SK-N-SH treated with all-trans-retinoic acid at 6 μM for 48 hours (cell line): ENCODE data around the gene CACNA1G.

ENCODE experiments used
- ATAC-seq: fragments of 200-7000 bp; cut with Tn5 transposase; 3 replicates; pipeline ENCODE4 v1.9.1; 2020; ENCODE audit warnings: mild to moderate bottlenecking, moderate library complexity
- BACH2 ChIP-seq: fragments of 250-450 bp; sonication (Bioruptor Pico); IDR thresholded peaks from 2 replicates; pipeline ENCODE4 v1.9.0; 2021; ENCODE audit warnings: mild to moderate bottlenecking, borderline replicate concordance
- CSDC2 ChIP-seq: fragments of 250-450 bp; sonication (Bioruptor Pico); IDR thresholded peaks from 2 replicates; pipeline ENCODE4 v1.5.0; 2020; ENCODE audit warnings: mild to moderate bottlenecking, moderate library complexity
- ESRRG ChIP-seq: fragments of 250-450 bp; sonication (Bioruptor Pico); IDR thresholded peaks from 2 replicates; pipeline ENCODE4 v1.6.1; 2021; ENCODE audit warnings: mild to moderate bottlenecking
- ISL1 ChIP-seq: fragments of 250-450 bp; sonication (Bioruptor Pico); IDR thresholded peaks from 2 replicates; pipeline ENCODE4 v2.1.2; 2022; ENCODE audit warnings: mild to moderate bottlenecking, moderate library complexity
- OSR1 ChIP-seq: fragments of 250-450 bp; sonication (Bioruptor Pico); IDR thresholded peaks from 2 replicates; pipeline ENCODE4 v1.8.0; 2022; ENCODE audit warnings: moderate library complexity, mild to moderate bottlenecking, inconsistent platforms
- RARB ChIP-seq: fragments of 250-450 bp; sonication (Bioruptor Pico); IDR thresholded peaks from 2 replicates; pipeline ENCODE4 v1.8.0; 2021; ENCODE audit warnings: mild to moderate bottlenecking, moderate library complexity
- SNAI2 ChIP-seq: fragments of 250-450 bp; sonication (Bioruptor Pico); IDR thresholded peaks from 2 replicates; pipeline ENCODE4 v1.5.0; 2020; ENCODE audit warnings: mild to moderate bottlenecking, moderate library complexity
- TCF4 ChIP-seq: fragments of 250-450 bp; sonication (Bioruptor Pico); IDR thresholded peaks from 2 replicates; pipeline ENCODE4 v1.8.0; 2021; ENCODE audit warnings: mild to moderate bottlenecking, moderate library complexity, borderline replicate concordance
- ZC3H10 ChIP-seq: fragments of 250-450 bp; sonication (Bioruptor Pico); IDR thresholded peaks from 2 replicates; pipeline ENCODE4 v1.5.1; 2021; ENCODE audit warnings: mild to moderate bottlenecking, moderate library complexity
- ZFP3 ChIP-seq: fragments of 250-450 bp; sonication (Bioruptor Pico); IDR thresholded peaks from 2 replicates; pipeline ENCODE4 v1.5.0; 2020; ENCODE audit warnings: mild to moderate bottlenecking, moderate library complexity
- ZNF565 ChIP-seq: fragments of 450-650 bp; formaldehyde crosslinking; conservative IDR thresholded peaks from 2 replicates; pipeline ENCODE4 v1.5.0; 2020; ENCODE audit warnings: low read depth, mild to moderate bottlenecking, moderate library complexity
- ZNF8 ChIP-seq: fragments of 450-650 bp; formaldehyde crosslinking; IDR thresholded peaks from 2 replicates; pipeline ENCODE4 v1.5.0; 2020; ENCODE audit warnings: mild to moderate bottlenecking, moderate library complexity
- TF ChIP-seq, protein P1 (sequence below): fragments of 250-450 bp; sonication (Bioruptor Pico); IDR thresholded peaks from 2 replicates; pipeline ENCODE4 v1.5.1; 2020; ENCODE audit warnings: low read depth, mild to moderate bottlenecking, moderate library complexity
- TF ChIP-seq, protein P2 (sequence below): fragments of 250-450 bp; sonication (Bioruptor Pico); IDR thresholded peaks from 2 replicates; pipeline ENCODE4 v1.5.1; 2021; ENCODE audit warnings: mild to moderate bottlenecking, moderate library complexity
- TF ChIP-seq, protein P3 (sequence below): fragments of 250-450 bp; sonication (Bioruptor Pico); IDR thresholded peaks from 2 replicates; pipeline ENCODE4 v1.8.0; 2020; ENCODE audit warnings: mild to moderate bottlenecking, moderate library complexity, borderline replicate concordance
- TF ChIP-seq, protein P4 (sequence below): fragments of 250-450 bp; sonication (Bioruptor Pico); IDR thresholded peaks from 2 replicates; pipeline ENCODE4 v1.8.0; 2021; ENCODE audit warnings: low read depth, mild to moderate bottlenecking, moderate library complexity, borderline replicate concordance

CACNA1G gene

DNA sequence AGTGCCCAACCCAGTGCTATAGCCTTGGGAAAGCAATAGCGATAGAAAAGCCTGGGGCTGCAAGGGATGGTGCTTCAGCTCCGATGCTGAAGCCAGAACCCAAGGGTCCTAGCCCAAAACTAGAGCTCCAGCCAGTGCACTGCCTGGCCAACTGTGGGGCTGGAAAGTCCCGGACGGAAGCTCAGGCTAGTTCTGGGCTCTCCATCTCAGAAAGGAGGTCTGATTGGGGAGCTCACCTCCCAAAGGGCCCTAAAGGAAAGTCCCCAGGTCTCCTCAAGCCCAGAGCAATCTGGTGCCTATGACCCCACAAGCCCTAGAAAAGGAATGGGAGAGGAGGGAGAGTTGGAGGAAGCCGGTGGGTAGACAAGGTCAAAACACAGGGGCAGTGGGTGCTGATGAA lies 72.1 kb downstream of the CACNA1G start:
- TF ChIP-seq RARB (CRISPR knock-in tag) (no peak), ZNF565 (CRISPR knock-in tag) (no peak), BACH2 (no peak), ZC3H10 (CRISPR knock-in tag) (no peak)
- TF ChIP-seq, protein P1, sequence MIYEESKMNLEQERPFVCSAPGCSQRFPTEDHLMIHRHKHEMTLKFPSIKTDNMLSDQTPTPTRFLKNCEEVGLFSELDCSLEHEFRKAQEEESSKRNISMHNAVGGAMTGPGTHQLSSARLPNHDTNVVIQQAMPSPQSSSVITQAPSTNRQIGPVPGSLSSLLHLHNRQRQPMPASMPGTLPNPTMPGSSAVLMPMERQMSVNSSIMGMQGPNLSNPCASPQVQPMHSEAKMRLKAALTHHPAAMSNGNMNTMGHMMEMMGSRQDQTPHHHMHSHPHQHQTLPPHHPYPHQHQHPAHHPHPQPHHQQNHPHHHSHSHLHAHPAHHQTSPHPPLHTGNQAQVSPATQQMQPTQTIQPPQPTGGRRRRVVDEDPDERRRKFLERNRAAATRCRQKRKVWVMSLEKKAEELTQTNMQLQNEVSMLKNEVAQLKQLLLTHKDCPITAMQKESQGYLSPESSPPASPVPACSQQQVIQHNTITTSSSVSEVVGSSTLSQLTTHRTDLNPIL (CRISPR knock-in tag) = no peak

DNA sequence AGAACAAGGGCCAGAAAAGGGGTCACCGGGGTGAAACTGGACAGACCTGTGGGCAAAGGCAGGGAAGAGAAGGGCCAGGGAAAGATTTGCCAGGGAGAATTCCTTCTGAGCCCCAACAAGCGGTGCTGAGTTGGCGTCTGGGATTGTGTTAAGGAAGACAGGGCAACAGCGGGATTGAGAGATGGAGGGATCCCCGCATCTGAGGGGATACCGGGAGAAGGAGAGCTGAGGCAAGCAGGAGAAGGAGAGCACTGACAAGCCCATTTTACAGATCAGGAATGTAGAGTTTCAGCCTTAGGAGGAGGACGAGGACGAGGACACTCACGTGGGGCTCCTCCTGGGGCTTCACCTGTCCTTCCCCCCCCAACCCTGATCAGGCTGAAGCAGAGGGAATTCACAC lies 73.2 kb downstream of the CACNA1G start:
- ATAC-seq = no peak
- TF ChIP-seq TCF4 (no peak), SNAI2 (CRISPR knock-in tag) (no peak), ZFP3 (no peak)
- TF ChIP-seq, protein P1 (CRISPR knock-in tag) = no peak
- TF ChIP-seq, protein P2, sequence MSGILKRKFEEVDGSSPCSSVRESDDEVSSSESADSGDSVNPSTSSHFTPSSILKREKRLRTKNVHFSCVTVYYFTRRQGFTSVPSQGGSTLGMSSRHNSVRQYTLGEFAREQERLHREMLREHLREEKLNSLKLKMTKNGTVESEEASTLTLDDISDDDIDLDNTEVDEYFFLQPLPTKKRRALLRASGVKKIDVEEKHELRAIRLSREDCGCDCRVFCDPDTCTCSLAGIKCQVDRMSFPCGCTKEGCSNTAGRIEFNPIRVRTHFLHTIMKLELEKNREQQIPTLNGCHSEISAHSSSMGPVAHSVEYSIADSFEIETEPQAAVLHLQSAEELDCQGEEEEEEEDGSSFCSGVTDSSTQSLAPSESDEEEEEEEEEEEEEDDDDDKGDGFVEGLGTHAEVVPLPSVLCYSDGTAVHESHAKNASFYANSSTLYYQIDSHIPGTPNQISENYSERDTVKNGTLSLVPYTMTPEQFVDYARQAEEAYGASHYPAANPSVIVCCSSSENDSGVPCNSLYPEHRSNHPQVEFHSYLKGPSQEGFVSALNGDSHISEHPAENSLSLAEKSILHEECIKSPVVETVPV (CRISPR knock-in tag) = no peak

More for the DNA sequence above, 72.1 kb downstream of the CACNA1G start:
- no peak for ATAC-seq

DNA sequence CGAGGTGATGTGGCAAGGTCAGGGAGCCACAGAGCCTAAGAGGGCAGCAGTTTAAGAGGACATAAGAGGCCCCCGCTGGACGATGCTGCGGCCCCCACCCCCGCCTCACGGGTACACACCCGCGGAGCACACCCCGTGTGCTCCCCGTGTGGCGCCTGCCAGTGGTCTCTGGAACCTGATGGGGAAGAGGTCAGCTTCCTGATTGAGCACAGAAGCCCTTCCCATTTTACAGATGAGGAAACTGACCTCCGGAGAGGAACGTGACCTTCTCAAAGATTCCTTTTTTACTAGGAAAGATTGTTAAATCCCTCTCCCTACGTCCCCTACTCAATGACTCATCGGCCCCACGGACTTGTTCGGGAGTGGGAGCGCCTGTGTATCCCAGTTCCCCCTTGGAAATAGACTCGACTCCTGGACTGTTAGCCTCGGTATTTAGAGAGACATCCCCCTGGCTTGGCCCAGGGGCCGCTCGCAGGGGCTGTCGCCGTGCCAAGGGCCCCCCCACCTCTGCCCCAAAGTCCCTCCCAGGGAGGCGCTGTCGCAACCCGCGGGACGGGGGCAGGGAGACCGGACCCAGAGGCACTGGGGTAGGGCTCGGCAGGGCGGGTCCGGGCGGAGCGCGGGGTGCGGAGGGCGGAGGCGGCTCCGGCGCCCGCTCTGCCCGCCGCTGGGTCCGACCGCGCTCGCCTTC lies 73.9 kb downstream of the CACNA1G start, which contains the start of gene ABCC3:
Gene ABCC3, plus strand, starts transcription at position 658 of the 691 bp plus-strand sequence. CDS start 56 bp downstream, outside the sequence.
- TF ChIP-seq, protein P3, sequence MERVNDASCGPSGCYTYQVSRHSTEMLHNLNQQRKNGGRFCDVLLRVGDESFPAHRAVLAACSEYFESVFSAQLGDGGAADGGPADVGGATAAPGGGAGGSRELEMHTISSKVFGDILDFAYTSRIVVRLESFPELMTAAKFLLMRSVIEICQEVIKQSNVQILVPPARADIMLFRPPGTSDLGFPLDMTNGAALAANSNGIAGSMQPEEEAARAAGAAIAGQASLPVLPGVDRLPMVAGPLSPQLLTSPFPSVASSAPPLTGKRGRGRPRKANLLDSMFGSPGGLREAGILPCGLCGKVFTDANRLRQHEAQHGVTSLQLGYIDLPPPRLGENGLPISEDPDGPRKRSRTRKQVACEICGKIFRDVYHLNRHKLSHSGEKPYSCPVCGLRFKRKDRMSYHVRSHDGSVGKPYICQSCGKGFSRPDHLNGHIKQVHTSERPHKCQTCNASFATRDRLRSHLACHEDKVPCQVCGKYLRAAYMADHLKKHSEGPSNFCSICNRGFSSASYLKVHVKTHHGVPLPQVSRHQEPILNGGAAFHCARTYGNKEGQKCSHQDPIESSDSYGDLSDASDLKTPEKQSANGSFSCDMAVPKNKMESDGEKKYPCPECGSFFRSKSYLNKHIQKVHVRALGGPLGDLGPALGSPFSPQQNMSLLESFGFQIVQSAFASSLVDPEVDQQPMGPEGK (CRISPR knock-in tag) = peak; percentile 61; the same call in 1 of the 2 replicates
- no peak for TF ChIP-seq ISL1 (CRISPR knock-in tag)
- peak; percentile 30 for ATAC-seq

DNA sequence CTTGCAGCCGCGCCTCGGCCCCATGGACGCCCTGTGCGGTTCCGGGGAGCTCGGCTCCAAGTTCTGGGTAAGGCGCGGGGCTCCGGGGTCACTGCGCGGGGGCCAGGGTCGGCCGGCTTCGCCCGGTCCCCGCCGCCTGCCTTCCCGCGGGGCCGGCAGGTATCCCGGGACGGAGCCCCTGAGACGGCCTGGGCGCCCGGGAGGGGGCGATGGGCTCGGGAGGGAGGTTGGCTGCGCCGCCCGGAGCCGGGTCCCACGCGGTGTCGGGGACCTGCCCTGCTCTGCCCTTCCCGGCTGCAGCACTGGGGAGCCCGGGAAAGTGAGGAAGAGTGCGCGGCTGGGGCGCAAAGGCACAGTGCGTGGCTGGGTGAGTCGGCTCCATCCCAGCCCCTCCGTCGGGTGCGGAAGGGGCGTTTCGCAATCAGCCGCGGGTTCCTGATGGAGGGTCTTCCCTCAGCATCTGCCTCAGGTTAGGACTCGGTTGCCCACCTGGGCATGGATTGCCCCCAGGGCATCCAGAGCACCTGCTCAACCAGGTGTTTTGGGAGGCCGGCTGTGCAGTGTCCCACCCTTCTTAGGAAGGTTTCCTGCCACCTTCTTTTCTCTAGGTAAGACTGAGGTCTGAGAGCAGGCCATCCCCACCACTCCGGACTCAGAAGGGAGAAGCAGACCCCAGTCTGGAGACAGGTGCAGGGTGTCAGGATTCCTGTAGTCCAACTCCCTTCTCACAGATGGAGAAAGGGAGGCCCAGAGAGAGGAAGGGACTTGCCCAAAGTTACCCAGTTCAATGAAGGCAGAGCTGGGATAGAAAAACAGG lies 74.6 kb downstream of the CACNA1G start:
- ATAC-seq = peak; percentile 0
- TF ChIP-seq CSDC2 (CRISPR knock-in tag) (no peak), ZNF565 (CRISPR knock-in tag) (no peak), ZNF8 (CRISPR knock-in tag) (no peak), OSR1 (CRISPR knock-in tag) (no peak), ZC3H10 (CRISPR knock-in tag) (no peak), ESRRG (no peak), TCF4 (no peak), RARB (CRISPR knock-in tag) (no peak)
- TF ChIP-seq, protein P4, sequence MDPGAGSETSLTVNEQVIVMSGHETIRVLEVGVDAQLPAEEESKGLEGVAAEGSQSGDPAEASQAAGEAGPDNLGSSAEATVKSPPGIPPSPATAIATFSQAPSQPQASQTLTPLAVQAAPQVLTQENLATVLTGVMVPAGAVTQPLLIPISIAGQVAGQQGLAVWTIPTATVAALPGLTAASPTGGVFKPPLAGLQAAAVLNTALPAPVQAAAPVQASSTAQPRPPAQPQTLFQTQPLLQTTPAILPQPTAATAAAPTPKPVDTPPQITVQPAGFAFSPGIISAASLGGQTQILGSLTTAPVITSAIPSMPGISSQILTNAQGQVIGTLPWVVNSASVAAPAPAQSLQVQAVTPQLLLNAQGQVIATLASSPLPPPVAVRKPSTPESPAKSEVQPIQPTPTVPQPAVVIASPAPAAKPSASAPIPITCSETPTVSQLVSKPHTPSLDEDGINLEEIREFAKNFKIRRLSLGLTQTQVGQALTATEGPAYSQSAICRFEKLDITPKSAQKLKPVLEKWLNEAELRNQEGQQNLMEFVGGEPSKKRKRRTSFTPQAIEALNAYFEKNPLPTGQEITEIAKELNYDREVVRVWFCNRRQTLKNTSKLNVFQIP (CRISPR knock-in tag) = no peak

DNA sequence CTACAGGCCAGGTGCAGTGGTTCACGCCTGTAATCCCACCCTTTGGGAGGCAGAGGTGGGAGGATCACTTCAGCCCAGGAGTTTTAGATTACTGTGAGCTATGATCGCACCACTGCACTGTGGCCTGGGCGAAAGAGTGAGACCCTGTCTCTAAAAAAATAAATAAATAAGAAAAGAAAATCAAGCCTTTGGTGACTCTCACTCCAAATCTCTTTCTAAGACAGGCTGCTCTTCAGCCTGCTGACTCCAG lies 75.1 kb downstream of the CACNA1G start:
- TF ChIP-seq ZFP3 = no peak
- no peak for ATAC-seq
